IMR-90 (cell line): ENCODE results near the gene FBXO40. TPM values are rescaled to one million over a fixed set of nuclear protein-coding genes. Genes with fewer than 3 reads are reported as not detected.

Experiments used
- ATAC-seq: fragments of 200-7000 bp; cut with Tn5 transposase; 2 replicates; pipeline ENCODE4 v1.9.1; 2020; ENCODE audit warnings: low read depth, mild to moderate bottlenecking, moderate library complexity
- BruUV-seq: library from RNA; stranded (reverse); fragments of 400-500 nt; replicated peaks from 2 replicates; lab custom pipeline; 2021; lab: Mats Ljungman, UMichigan
- CTCF ChIA-PET: fragments of 300-600 bp; formaldehyde crosslinking; extraction: SDS; loops from one replicate; lab custom pipeline; 2021; ENCODE audit warnings: antibody characterized with exemption; lab: Yijun Ruan, JAX
- POLR2A ChIA-PET: fragments of 300-600 bp; sonication (Branson Sonifier 250); formaldehyde crosslinking; loops from one replicate; lab custom pipeline; 2022; ENCODE audit warnings: antibody characterized with exemption; ENCODE audit not compliant: unreplicated experiment; lab: Charles Lee
- DNase-seq: peaks from one replicate; pipeline ENCODE4 v3.0.0; 2013
- H2AFZ ChIP-seq: replicated peaks from 2 replicates; pipeline ENCODE3; 2013; ENCODE audit warnings: low read length, mild to moderate bottlenecking; ENCODE audit not compliant: poor library complexity
- H2AK5ac ChIP-seq: 2 replicates; pipeline ENCODE4 v1.6.1; 2013; ENCODE audit warnings: low read depth, low read length, inconsistent platforms
- H2AK9ac ChIP-seq: replicated peaks from 2 replicates; pipeline ENCODE3; 2013; ENCODE audit warnings: mild to moderate bottlenecking, low read depth, low read length, moderate library complexity; ENCODE audit not compliant: poor library complexity
- H2BK120ac ChIP-seq: 2 replicates; pipeline ENCODE4 v1.6.1; 2013; ENCODE audit warnings: low read depth, low read length, inconsistent platforms
- H2BK15ac ChIP-seq: 3 replicates; pipeline ENCODE4 v1.6.1; 2013; ENCODE audit warnings: low read depth, low read length, inconsistent platforms
- H2BK20ac ChIP-seq: 2 replicates; pipeline ENCODE4 v1.6.1; 2013; ENCODE audit warnings: low read depth, mild to moderate bottlenecking, inconsistent platforms, low read length, moderate library complexity
- H2BK5ac ChIP-seq: 2 replicates; pipeline ENCODE4 v1.6.1; 2013; ENCODE audit warnings: mild to moderate bottlenecking, low read depth, low read length, inconsistent platforms; ENCODE audit not compliant: poor library complexity, severe bottlenecking
- H3K14ac ChIP-seq: replicated peaks from 2 replicates; pipeline ENCODE4 v1.6.1; 2013; ENCODE audit warnings: low read depth, low read length, inconsistent platforms
- H3K18ac ChIP-seq: 2 replicates; pipeline ENCODE4 v1.6.1; 2013; ENCODE audit warnings: low read depth, low read length, control low read depth
- H3K23ac ChIP-seq: 2 replicates; pipeline ENCODE4 v1.6.1; 2013; ENCODE audit warnings: low read depth, low read length, inconsistent platforms
- H3K27ac ChIP-seq: 2 replicates; pipeline ENCODE4 v1.5.1; 2013; ENCODE audit warnings: mild to moderate bottlenecking, control low read depth, low read length; ENCODE audit not compliant: insufficient read depth
- H3K27me3 ChIP-seq: 2 replicates; pipeline ENCODE4 v1.6.1; 2013; ENCODE audit warnings: low read length; ENCODE audit not compliant: control insufficient read depth, insufficient read depth
- H3K36me3 ChIP-seq: 2 replicates; pipeline ENCODE4 v1.6.1; 2013; ENCODE audit warnings: low read length, mixed read lengths; ENCODE audit not compliant: control insufficient read depth, insufficient read depth
- H3K4ac ChIP-seq: 2 replicates; pipeline ENCODE4 v1.6.1; 2013; ENCODE audit warnings: low read depth, low read length, inconsistent platforms
- H3K4me1 ChIP-seq: 2 replicates; pipeline ENCODE4 v1.6.1; 2013; ENCODE audit warnings: low read length, mixed read lengths; ENCODE audit not compliant: control insufficient read depth, insufficient read depth
- H3K4me2 ChIP-seq: 2 replicates; pipeline ENCODE4 v1.6.1; 2013; ENCODE audit warnings: low read depth, mild to moderate bottlenecking, control low read depth, low read length, moderate library complexity
- H3K4me3 ChIP-seq: 2 replicates; pipeline ENCODE4 v1.5.1; 2013; ENCODE audit warnings: low read depth, mild to moderate bottlenecking, control low read depth, low read length, moderate library complexity; ENCODE audit not compliant: insufficient read depth
- H3K56ac ChIP-seq: 2 replicates; pipeline ENCODE4 v1.6.1; 2013; ENCODE audit warnings: low read length, inconsistent platforms; ENCODE audit not compliant: insufficient read depth; ENCODE audit errors: extremely low read depth
- H3K79me1 ChIP-seq, 2 experiments: 2 replicates each; pipeline ENCODE4 v1.6.1; 2013; ENCODE audit warnings: low read length in 2 of 2, inconsistent platforms in 1 of 2, low read depth in 1 of 2
- H3K9ac ChIP-seq: 2 replicates; pipeline ENCODE4 v1.6.1; 2013; ENCODE audit warnings: low read depth, low read length, control low read depth
- H3K9me1 ChIP-seq: 2 replicates; pipeline ENCODE4 v1.6.1; 2013; ENCODE audit warnings: low read length, inconsistent platforms; ENCODE audit not compliant: insufficient read depth
- H3K9me3 ChIP-seq: 2 replicates; pipeline ENCODE4 v1.6.1; 2013; ENCODE audit warnings: low read length; ENCODE audit not compliant: control insufficient read depth, insufficient read depth
- H4K20me1 ChIP-seq: 2 replicates; pipeline ENCODE4 v1.6.1; 2013; ENCODE audit warnings: low read length, inconsistent platforms; ENCODE audit not compliant: insufficient read depth
- H4K5ac ChIP-seq: 2 replicates; pipeline ENCODE4 v1.6.1; 2013; ENCODE audit warnings: mild to moderate bottlenecking, low read depth, low read length, control low read depth
- H4K8ac ChIP-seq, 2 experiments: 2 replicates each; pipeline ENCODE4 v1.6.1; 2013; ENCODE audit warnings: low read depth in 2 of 2, low read length in 2 of 2, control low read depth in 1 of 2, inconsistent platforms in 1 of 2
- H4K91ac ChIP-seq: 2 replicates; pipeline ENCODE4 v1.6.1; 2013; ENCODE audit warnings: low read depth, low read length, inconsistent platforms; ENCODE audit not compliant: insufficient read depth
- BHLHE40 ChIP-seq: fragments of 150-350 bp; IDR thresholded peaks from 2 replicates; pipeline ENCODE4 v1.6.1; 2016; ENCODE audit warnings: mild to moderate bottlenecking, low read depth, low read length
- CEBPB ChIP-seq: IDR thresholded peaks from 2 replicates; pipeline ENCODE4 v1.6.1; 2012; ENCODE audit warnings: low read depth, low read length, improper control_type of control experiment
- CHD1 ChIP-seq: IDR thresholded peaks from 2 replicates; pipeline ENCODE4 v1.6.1; 2012; ENCODE audit warnings: low read depth, low read length, improper control_type of control experiment
- FOS ChIP-seq: fragments of 150-350 bp; IDR thresholded peaks from 2 replicates; pipeline ENCODE4 v1.6.1; 2016; ENCODE audit warnings: low read depth, low read length
- MAFK ChIP-seq: IDR thresholded peaks from 2 replicates; pipeline ENCODE4 v1.6.1; 2012; ENCODE audit warnings: low read depth, low read length, improper control_type of control experiment
- MAZ ChIP-seq: IDR thresholded peaks from 2 replicates; pipeline ENCODE4 v1.6.1; 2012; ENCODE audit warnings: low read depth, mild to moderate bottlenecking, low read length, improper control_type of control experiment, moderate library complexity, borderline replicate concordance
- MXI1 ChIP-seq: IDR thresholded peaks from 2 replicates; pipeline ENCODE4 v1.6.1; 2012; ENCODE audit warnings: low read depth, mild to moderate bottlenecking, low read length, moderate library complexity, borderline replicate concordance
- NFE2L2 ChIP-seq: fragments of 150-350 bp; IDR thresholded peaks from 2 replicates; pipeline ENCODE4 v1.6.1; 2016; ENCODE audit warnings: low read depth, mild to moderate bottlenecking, low read length
- POLR2A ChIP-seq: IDR thresholded peaks from 2 replicates; pipeline ENCODE4 v1.6.1; 2012; ENCODE audit warnings: mild to moderate bottlenecking, low read depth, low read length
- RAD21 ChIP-seq: IDR thresholded peaks from 2 replicates; pipeline ENCODE4 v1.6.1; 2012; ENCODE audit warnings: low read length, improper control_type of control experiment
- RCOR1 ChIP-seq: IDR thresholded peaks from 2 replicates; pipeline ENCODE4 v1.6.1; 2012; ENCODE audit warnings: mild to moderate bottlenecking, low read length, improper control_type of control experiment; ENCODE audit not compliant: insufficient replicate concordance
- RFX5 ChIP-seq: IDR thresholded peaks from 2 replicates; pipeline ENCODE4 v1.8.0; 2012; ENCODE audit warnings: low read depth, mild to moderate bottlenecking, low read length, moderate library complexity
- SMC3 ChIP-seq: fragments of 150-350 bp; IDR thresholded peaks from 2 replicates; pipeline ENCODE4 v1.6.1; 2016; ENCODE audit warnings: low read depth, mild to moderate bottlenecking, antibody characterized with exemption, low read length, moderate library complexity
- WGBS, 2 experiments: methylation state at CpG; one replicate each; pipeline versions ENCODE4 v1.1.5 to v1.1.7; 2013; ENCODE audit warnings: missing lambda C conversion rate in 2 of 2; ENCODE audit not compliant: insufficient read length in 1 of 2; ENCODE audit errors: extremely low coverage in 2 of 2; 5-methylcytosine and 5-hydroxymethylcytosine counted together
- dilution Hi-C: fragments of 300-500 bp; cut with HindIII; formaldehyde crosslinking; loops from one replicate; pipeline ENCODE4 v1.14.3; 2018; ENCODE audit warnings: low sequenced_read_pairs; ENCODE audit not compliant: unreplicated experiment
- in situ Hi-C: fragments of 300-500 bp; cut with MboI; formaldehyde crosslinking; loops from 3 replicates; pipeline ENCODE4 v1.14.3; 2019; ENCODE audit warnings: low sequenced_read_pairs, inconsistent platforms, mixed read lengths
- intact Hi-C: fragments of 100-400 bp; cut with micrococcal nuclease; formaldehyde crosslinking; loops from 2 replicates; pipeline ENCODE4 v1.10.0; 2022
- polyA plus RNA-seq, 3 experiments: library from polyadenylated mRNA; depleted of rRNA; stranded (reverse); fragments of >200 nt; gene quantifications; 2 replicates each; pipeline ENCODE4 v1.2.3, GENCODE V29; 2012; ENCODE audit warnings: low replicate concordance in 1 of 3
- total RNA-seq: library from RNA; depleted of rRNA; stranded (reverse); fragments of >200 nt; gene quantifications from 2 replicates; pipeline ENCODE4 v1.2.3, GENCODE V29; 2012
- TF ChIP-seq, protein P1 (sequence below): fragments of 150-350 bp; IDR thresholded peaks from 2 replicates; pipeline ENCODE4 v1.6.1; 2017; ENCODE audit warnings: mild to moderate bottlenecking, antibody characterized with exemption, low read length, low read depth
- TF ChIP-seq, protein P2 (sequence below): conservative IDR thresholded peaks from 2 replicates; pipeline ENCODE4 v1.5.1; 2012; ENCODE audit warnings: mild to moderate bottlenecking, low read depth, low read length, improper control_type of control experiment
- TF ChIP-seq, protein P3 (sequence below): fragments of 150-350 bp; IDR thresholded peaks from 2 replicates; pipeline ENCODE4 v1.6.1; 2016; ENCODE audit warnings: low read depth, mild to moderate bottlenecking, low read length, moderate library complexity, borderline replicate concordance

The FBXO40 gene
- total and polyA plus RNA-seq, 2 of the 4 experiments (the other 2 are of a cell fraction): not detected

DNA sequence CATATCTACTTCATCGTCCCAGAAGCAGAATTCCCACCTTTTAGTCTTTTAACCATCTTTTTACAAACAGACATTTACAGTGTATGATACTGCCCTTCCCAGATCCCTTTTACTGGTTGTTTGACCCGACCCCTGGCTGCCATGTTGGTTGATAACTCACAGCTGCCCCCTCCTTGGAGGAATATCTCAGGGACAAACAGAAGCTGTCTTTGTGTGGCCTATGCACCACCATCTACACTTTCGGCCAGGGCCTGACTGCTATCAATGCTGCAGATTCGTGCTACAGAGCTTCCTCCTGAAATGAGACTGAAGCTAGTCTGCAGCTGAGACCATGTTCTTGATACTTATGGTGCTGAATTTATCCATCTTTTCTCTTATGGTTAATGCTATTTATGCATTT lies 40.8 kb upstream of the FBXO40 start:
- WGBS, 2 experiments: 37% methylated on average over 3 of the region's 4 CpGs; no CpG with 5 or more reads in 1 of the 2 experiments
- no peak overlapping the region for H3K27ac ChIP-seq
- no peak overlapping the region for H2BK15ac ChIP-seq
- H3K4me3 ChIP-seq: peak overlapping the region; percentile 9; the same call in 1 of the 2 replicates
- no peaks in the 10 kb centered on the region for H3K9me3 ChIP-seq
- no peak overlapping the region for H2BK5ac ChIP-seq
- H3K23ac ChIP-seq: no peak overlapping the region
- H2AFZ ChIP-seq: peak overlapping the region; percentile 64
- 0 out of 2 replicates have a peak overlapping the region, but pooled peaks have one; percentile 4 for H2BK120ac ChIP-seq
- dilution Hi-C loops: no loop called here
- in situ Hi-C loops: loop anchor here (10.0 kb wide), 1 partner anchor 712 kb away; no protein-coding TSS in a partner anchor
- ChIA-PET CTCF (interaction anchor here (0.6 kb wide), 1 partner anchor 711 kb away, joined by 3 read pairs; no protein-coding TSS in a partner anchor), POLR2A (no interaction called here)
- H3K9me1 ChIP-seq: no peaks in the 10 kb centered on the region
- H4K5ac ChIP-seq: peak overlapping the region; percentile 5; the same call in 1 of the 2 replicates
- BruUV-seq: no TSS peak
- no peak overlapping the region for H3K56ac ChIP-seq
- H4K8ac ChIP-seq: peak overlapping the region in 1 of 2 experiments; percentile 34; a peak in 1 of 4 replicates
- H3K4me1 ChIP-seq: no peaks in the 10 kb centered on the region; the same call in 1 of the 2 replicates
- H3K9ac ChIP-seq: no peak overlapping the region
- no peak overlapping the region for H2AK9ac ChIP-seq
- no peaks in the 10 kb centered on the region for H3K79me1 ChIP-seq
- H3K4ac ChIP-seq: no peak overlapping the region
- no peaks in the 10 kb centered on the region for H3K27me3 ChIP-seq
- no peaks in the 10 kb centered on the region for H4K20me1 ChIP-seq
- peak overlapping the region; percentile 60 for H3K4me2 ChIP-seq
- DNase-seq (no peak), ATAC-seq (peak; percentile 42; the same call in 1 of the 2 replicates)
- no peak overlapping the region for H2BK20ac ChIP-seq
- no peak overlapping the region for H2AK5ac ChIP-seq
- H3K18ac ChIP-seq: no peak overlapping the region
- H3K36me3 ChIP-seq: no peaks in the 10 kb centered on the region
- no peak for TF ChIP-seq MAFK
- TF ChIP-seq CHD1: no peak
- no peak for TF ChIP-seq POLR2A
- no peak for TF ChIP-seq FOS
- TF ChIP-seq, protein P1, sequence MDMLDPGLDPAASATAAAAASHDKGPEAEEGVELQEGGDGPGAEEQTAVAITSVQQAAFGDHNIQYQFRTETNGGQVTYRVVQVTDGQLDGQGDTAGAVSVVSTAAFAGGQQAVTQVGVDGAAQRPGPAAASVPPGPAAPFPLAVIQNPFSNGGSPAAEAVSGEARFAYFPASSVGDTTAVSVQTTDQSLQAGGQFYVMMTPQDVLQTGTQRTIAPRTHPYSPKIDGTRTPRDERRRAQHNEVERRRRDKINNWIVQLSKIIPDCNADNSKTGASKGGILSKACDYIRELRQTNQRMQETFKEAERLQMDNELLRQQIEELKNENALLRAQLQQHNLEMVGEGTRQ: no peak
- TF ChIP-seq NFE2L2: no peak
- TF ChIP-seq SMC3: no peak
- TF ChIP-seq BHLHE40: no peak
- no peak for TF ChIP-seq RFX5
- no peak for TF ChIP-seq CEBPB
- no peak for TF ChIP-seq RAD21
- TF ChIP-seq, protein P2, sequence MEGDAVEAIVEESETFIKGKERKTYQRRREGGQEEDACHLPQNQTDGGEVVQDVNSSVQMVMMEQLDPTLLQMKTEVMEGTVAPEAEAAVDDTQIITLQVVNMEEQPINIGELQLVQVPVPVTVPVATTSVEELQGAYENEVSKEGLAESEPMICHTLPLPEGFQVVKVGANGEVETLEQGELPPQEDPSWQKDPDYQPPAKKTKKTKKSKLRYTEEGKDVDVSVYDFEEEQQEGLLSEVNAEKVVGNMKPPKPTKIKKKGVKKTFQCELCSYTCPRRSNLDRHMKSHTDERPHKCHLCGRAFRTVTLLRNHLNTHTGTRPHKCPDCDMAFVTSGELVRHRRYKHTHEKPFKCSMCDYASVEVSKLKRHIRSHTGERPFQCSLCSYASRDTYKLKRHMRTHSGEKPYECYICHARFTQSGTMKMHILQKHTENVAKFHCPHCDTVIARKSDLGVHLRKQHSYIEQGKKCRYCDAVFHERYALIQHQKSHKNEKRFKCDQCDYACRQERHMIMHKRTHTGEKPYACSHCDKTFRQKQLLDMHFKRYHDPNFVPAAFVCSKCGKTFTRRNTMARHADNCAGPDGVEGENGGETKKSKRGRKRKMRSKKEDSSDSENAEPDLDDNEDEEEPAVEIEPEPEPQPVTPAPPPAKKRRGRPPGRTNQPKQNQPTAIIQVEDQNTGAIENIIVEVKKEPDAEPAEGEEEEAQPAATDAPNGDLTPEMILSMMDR: no peak
- no peak for TF ChIP-seq RCOR1
- TF ChIP-seq, protein P3, sequence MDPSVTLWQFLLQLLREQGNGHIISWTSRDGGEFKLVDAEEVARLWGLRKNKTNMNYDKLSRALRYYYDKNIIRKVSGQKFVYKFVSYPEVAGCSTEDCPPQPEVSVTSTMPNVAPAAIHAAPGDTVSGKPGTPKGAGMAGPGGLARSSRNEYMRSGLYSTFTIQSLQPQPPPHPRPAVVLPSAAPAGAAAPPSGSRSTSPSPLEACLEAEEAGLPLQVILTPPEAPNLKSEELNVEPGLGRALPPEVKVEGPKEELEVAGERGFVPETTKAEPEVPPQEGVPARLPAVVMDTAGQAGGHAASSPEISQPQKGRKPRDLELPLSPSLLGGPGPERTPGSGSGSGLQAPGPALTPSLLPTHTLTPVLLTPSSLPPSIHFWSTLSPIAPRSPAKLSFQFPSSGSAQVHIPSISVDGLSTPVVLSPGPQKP: no peak
- no peak for TF ChIP-seq MAZ
- no peak for TF ChIP-seq MXI1
- H4K91ac ChIP-seq: no peak overlapping the region
- no peak overlapping the region for H3K14ac ChIP-seq
- intact Hi-C loops: no loop called here
